Upper lobe of right lung (tissue), 1 donor: Measurements from ENCODE around the gene DHX32. TPM values are rescaled to one million over a fixed set of nuclear protein-coding genes. Genes with fewer than 3 reads are reported as not detected.

Source experiments
- ATAC-seq: fragments of 200-7000 bp; cut with Tn5 transposase; one replicate; pipeline ENCODE4 v1.9.1; 2020; ENCODE audit warnings: mild to moderate bottlenecking, moderate library complexity
- DNase-seq: peaks from one replicate; pipeline ENCODE4 v3.0.0-alpha.2; 2020
- H3K27ac ChIP-seq: fragments of 200-600 bp; one replicate; pipeline ENCODE4 v1.8.0; 2022
- H3K27me3 ChIP-seq: fragments of 200-600 bp; one replicate; pipeline ENCODE4 v1.8.0; 2022; ENCODE audit warnings: mild to moderate bottlenecking
- H3K36me3 ChIP-seq: fragments of 200-600 bp; one replicate; pipeline ENCODE4 v1.8.0; 2022
- H3K4me1 ChIP-seq: fragments of 200-600 bp; one replicate; pipeline ENCODE4 v1.8.0; 2022
- H3K4me3 ChIP-seq: fragments of 200-600 bp; one replicate; pipeline ENCODE4 v1.8.0; 2022; ENCODE audit warnings: mild to moderate bottlenecking
- H3K9me3 ChIP-seq: fragments of 200-600 bp; one replicate; pipeline ENCODE4 v1.8.0; 2022
- CTCF ChIP-seq: fragments of 200-600 bp; IDR thresholded peaks from one replicate; pipeline ENCODE4 v1.8.0; 2022; ENCODE audit warnings: antibody characterized with exemption
- intact Hi-C: fragments of 100-400 bp; cut with DNase I; formaldehyde crosslinking; loops from one replicate; pipeline ENCODE4 v1.11.0; 2022
- microRNA-seq: library from miRNA; unstranded; fragments of <30 nt; microRNA quantifications from one replicate; pipeline ENCODE4 v1.2.0, GENCODE V29; 2020; ENCODE audit warnings: borderline microRNAs expressed
- total RNA-seq: library from RNA; stranded (reverse); fragmentation: NEBNext Ultra II Directional; extraction: Animal tissue kit (Norgen Biotek cat#: 25700); gene quantifications from one replicate; pipeline ENCODE4 v1.2.1, GENCODE V29; 2021
- donor health status: DM: no; HTN: yes; CAD: no; lungs with severe emphysema.

DHX32 gene
- total RNA-seq, 1 donor from 2014 or later, result 35.1 TPM

GRCh38 chr10:125788156-125789034 is 92.7 kb downstream of the DHX32 start:
- no peak overlapping the region for H3K4me3 ChIP-seq
- intact Hi-C loops, result no loop called here
- no peak for TF ChIP-seq CTCF
- H3K9me3 ChIP-seq, result no peaks in the 10 kb centered on the region
- no peak for DNase-seq
- ATAC-seq, result peak; percentile 25
- H3K4me1 ChIP-seq, result no peaks in the 10 kb centered on the region
- H3K27me3 ChIP-seq, result no peaks in the 10 kb centered on the region
- H3K27ac ChIP-seq, result no peak overlapping the region
- peaks cover 22% of the 10 kb centered on the region for H3K36me3 ChIP-seq

Small RNA genes lying within 50 kb of the gene (microRNA-seq; reads per million reads assigned to microRNA genes)
- gene MIR4484, result 0.50 reads per million

Other genes with a start within 250 kb of the DHX32 start
- not detected for gene TEX36, start 198.1 kb downstream of the DHX32 start, total RNA-seq
- gene EDRF1, start 161.6 kb downstream of the DHX32 start, total RNA-seq, result 20.8 TPM
- gene MMP21, start 105.5 kb downstream of the DHX32 start, total RNA-seq, result not detected
- 34.2 TPM for gene UROS, start 58.0 kb downstream of the DHX32 start, total RNA-seq
- gene BCCIP, start 57.7 kb downstream of the DHX32 start, total RNA-seq, result 36.9 TPM
- gene FANK1, start 15.3 kb upstream of the DHX32 start, total RNA-seq, result 2.6 TPM